ENCODE measurements around the gene GOLGA6B.

DNA sequence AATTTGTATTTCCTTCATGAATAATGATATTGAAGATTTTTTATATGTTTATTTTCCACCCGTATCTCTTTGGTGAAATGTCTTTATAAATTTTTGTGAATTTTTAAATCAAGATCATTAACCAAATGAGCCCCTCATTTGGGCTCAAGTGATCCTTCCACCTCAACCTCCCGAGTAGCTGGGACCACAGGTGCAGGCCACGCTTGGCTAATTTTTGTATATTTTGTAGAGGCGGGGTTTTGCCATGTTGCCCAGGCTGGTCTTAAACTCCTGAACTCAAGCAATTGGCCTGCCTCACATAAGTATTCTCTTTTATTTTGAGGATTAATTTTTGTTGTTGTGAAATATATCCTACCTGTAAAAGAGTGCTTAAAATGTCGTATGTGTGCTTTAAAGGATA is 36.4 kb downstream of the GOLGA6B start:
- TF ChIP-seq, protein P1, sequence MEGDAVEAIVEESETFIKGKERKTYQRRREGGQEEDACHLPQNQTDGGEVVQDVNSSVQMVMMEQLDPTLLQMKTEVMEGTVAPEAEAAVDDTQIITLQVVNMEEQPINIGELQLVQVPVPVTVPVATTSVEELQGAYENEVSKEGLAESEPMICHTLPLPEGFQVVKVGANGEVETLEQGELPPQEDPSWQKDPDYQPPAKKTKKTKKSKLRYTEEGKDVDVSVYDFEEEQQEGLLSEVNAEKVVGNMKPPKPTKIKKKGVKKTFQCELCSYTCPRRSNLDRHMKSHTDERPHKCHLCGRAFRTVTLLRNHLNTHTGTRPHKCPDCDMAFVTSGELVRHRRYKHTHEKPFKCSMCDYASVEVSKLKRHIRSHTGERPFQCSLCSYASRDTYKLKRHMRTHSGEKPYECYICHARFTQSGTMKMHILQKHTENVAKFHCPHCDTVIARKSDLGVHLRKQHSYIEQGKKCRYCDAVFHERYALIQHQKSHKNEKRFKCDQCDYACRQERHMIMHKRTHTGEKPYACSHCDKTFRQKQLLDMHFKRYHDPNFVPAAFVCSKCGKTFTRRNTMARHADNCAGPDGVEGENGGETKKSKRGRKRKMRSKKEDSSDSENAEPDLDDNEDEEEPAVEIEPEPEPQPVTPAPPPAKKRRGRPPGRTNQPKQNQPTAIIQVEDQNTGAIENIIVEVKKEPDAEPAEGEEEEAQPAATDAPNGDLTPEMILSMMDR (conservative IDR thresholded peaks at IDR 0.05), result no peak
- TF ChIP-seq EZH2 (IDR thresholded peaks at IDR 0.05; ENCODE audit: low read depth), result no peak

Measured in PC-9 (cell line).